Ishikawa (cell line): Measurements from ENCODE around the gene MYO9A.

Source experiments
- CREB1 ChIP-seq: IDR thresholded peaks from 2 replicates; pipeline ENCODE4 v1.6.1; 2012; ENCODE audit warnings: low read depth
- EP300 ChIP-seq: IDR thresholded peaks from 2 replicates; pipeline ENCODE4 v1.6.1; 2012; ENCODE audit warnings: borderline replicate concordance
- NFIC ChIP-seq: IDR thresholded peaks from 2 replicates; pipeline ENCODE4 v1.6.1; 2012
- RAD21 ChIP-seq: IDR thresholded peaks from 2 replicates; pipeline ENCODE4 v1.6.1; 2012; ENCODE audit warnings: low read depth
- TAF1 ChIP-seq: IDR thresholded peaks from 2 replicates; pipeline ENCODE4 v1.6.1; 2012; ENCODE audit warnings: low read depth, mild to moderate bottlenecking
- TCF12 ChIP-seq: IDR thresholded peaks from 2 replicates; pipeline ENCODE4 v1.6.1; 2012; ENCODE audit warnings: low read depth
- YY1 ChIP-seq: IDR thresholded peaks from 2 replicates; pipeline ENCODE4 v1.6.1; 2012; ENCODE audit warnings: low read depth
- ZBTB7A ChIP-seq: IDR thresholded peaks from 2 replicates; pipeline ENCODE4 v1.6.1; 2012; ENCODE audit warnings: low read depth
- TF ChIP-seq, protein P1 (sequence below): IDR thresholded peaks from 2 replicates; pipeline ENCODE4 v1.6.1; 2012
- TF ChIP-seq, protein P2 (sequence below): IDR thresholded peaks from 2 replicates; pipeline ENCODE4 v1.6.1; 2012; ENCODE audit warnings: low read depth, mild to moderate bottlenecking
- TF ChIP-seq, protein P3 (sequence below): IDR thresholded peaks from 2 replicates; pipeline ENCODE4 v1.6.1; 2012

DNA sequence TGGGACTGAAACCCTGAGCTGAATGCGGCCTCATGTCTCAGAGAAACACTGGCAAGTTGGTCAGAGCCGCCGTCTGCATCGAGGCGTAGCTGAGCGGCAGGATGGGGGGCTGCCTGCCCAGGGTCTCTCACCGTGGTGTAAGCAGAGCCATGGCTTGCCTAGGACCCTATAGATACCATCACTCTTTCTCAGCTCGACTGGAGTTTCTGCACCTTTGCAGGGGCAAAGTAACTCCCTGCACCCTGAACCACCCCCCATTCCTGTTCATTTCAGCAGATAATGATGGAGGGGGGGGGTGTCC, 336.0 kb downstream of the MYO9A start:
- no peak for TF ChIP-seq RAD21
- TF ChIP-seq, protein P1, sequence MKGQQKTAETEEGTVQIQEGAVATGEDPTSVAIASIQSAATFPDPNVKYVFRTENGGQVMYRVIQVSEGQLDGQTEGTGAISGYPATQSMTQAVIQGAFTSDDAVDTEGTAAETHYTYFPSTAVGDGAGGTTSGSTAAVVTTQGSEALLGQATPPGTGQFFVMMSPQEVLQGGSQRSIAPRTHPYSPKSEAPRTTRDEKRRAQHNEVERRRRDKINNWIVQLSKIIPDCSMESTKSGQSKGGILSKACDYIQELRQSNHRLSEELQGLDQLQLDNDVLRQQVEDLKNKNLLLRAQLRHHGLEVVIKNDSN, result no peak
- TF ChIP-seq ZBTB7A, result no peak
- TF ChIP-seq CREB1, result no peak
- TF ChIP-seq NFIC, result no peak
- TF ChIP-seq EP300, result no peak
- TF ChIP-seq TAF1, result no peak
- TF ChIP-seq, protein P2, sequence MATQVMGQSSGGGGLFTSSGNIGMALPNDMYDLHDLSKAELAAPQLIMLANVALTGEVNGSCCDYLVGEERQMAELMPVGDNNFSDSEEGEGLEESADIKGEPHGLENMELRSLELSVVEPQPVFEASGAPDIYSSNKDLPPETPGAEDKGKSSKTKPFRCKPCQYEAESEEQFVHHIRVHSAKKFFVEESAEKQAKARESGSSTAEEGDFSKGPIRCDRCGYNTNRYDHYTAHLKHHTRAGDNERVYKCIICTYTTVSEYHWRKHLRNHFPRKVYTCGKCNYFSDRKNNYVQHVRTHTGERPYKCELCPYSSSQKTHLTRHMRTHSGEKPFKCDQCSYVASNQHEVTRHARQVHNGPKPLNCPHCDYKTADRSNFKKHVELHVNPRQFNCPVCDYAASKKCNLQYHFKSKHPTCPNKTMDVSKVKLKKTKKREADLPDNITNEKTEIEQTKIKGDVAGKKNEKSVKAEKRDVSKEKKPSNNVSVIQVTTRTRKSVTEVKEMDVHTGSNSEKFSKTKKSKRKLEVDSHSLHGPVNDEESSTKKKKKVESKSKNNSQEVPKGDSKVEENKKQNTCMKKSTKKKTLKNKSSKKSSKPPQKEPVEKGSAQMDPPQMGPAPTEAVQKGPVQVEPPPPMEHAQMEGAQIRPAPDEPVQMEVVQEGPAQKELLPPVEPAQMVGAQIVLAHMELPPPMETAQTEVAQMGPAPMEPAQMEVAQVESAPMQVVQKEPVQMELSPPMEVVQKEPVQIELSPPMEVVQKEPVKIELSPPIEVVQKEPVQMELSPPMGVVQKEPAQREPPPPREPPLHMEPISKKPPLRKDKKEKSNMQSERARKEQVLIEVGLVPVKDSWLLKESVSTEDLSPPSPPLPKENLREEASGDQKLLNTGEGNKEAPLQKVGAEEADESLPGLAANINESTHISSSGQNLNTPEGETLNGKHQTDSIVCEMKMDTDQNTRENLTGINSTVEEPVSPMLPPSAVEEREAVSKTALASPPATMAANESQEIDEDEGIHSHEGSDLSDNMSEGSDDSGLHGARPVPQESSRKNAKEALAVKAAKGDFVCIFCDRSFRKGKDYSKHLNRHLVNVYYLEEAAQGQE, result no peak
- TF ChIP-seq, protein P3, sequence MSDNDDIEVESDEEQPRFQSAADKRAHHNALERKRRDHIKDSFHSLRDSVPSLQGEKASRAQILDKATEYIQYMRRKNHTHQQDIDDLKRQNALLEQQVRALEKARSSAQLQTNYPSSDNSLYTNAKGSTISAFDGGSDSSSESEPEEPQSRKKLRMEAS, result no peak
- no peak for TF ChIP-seq TCF12
- TF ChIP-seq YY1, result no peak
